ENCODE results near the gene KRTAP10-10. TPM values are rescaled to one million over a fixed set of nuclear protein-coding genes. Genes with fewer than 3 reads are reported as not detected.
"Not testable (repeated sequence)": the region's sequence is repeated elsewhere in the genome, so short reads cannot be mapped to it uniquely, and the experiment has no call there.

Gene KRTAP10-10
- total and polyA plus RNA-seq, 2 of the 8 experiments (the other 6 are each of a cell fraction or from before 2014, with no cell fraction given), result not detected

DNA sequence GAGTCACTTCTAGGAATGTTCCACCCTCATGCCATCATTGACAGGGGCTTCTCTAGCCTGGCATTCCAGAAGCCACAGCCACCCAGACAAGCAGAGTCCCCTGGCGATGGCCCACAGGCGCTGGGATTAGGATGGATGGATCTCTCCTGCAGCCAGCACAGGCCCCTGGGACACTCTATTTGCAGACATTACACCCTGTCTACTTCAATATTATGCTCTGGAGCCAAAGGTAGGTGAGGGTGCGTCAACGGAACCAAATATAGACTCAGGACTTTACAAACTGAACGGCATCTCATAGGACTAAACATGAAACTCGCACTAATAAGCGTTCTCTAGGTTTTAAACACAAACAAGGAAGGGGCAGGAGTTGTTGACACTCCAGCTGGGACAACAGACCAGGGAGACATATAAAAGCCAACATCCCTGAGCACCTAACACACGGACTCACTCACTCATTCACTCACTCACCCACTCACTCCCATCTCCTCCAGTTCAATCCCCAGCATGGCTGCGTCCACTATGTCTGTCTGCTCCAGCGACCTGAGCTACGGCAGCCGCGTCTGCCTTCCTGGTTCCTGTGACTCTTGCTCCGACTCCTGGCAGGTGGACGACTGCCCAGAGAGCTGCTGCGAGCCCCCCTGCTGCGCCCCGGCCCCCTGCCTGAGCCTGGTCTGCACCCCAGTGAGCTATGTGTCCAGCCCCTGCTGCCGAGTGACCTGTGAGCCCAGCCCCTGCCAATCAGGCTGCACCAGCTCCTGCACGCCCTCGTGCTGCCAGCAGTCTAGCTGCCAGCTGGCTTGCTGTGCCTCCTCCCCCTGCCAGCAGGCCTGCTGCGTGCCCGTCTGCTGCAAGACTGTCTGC, 36.8 kb upstream of the KRTAP10-10 start, which contains the start of gene KRTAP10-7:
Gene KRTAP10-7 (plus strand): TSS at position 480 of the 861 bp plus-strand sequence. CDS start 25 bp downstream, at position 505.
- DNase-seq (ENCODE audit: low read depth in 1 of 2, low spot score in 2 of 2), result peak in 1 of 2 experiments; percentile 30
- Histone ChIP-seq H4K91ac (replicated peaks; ENCODE audit: insufficient read length, low read length) (peak within 1 kb of the TSS; percentile 98), H2BK120ac (replicated peaks; ENCODE audit: low read depth, low read length) (peak within 1 kb of the TSS; percentile 30), H2AK5ac (ENCODE audit: low read depth, low read length) (peak within 1 kb of the TSS; percentile 96), H2BK5ac (ENCODE audit: low read depth, low read length) (peak within 1 kb of the TSS; percentile 61; the same call in 1 of the 2 replicates), H3K18ac (ENCODE audit: extremely low read depth, low read length) (peak within 1 kb of the TSS; percentile 95), H2BK20ac (ENCODE audit: low read length) (peak within 1 kb of the TSS; percentile 49), H4K5ac (ENCODE audit: insufficient read length, low read depth, low read length) (peak within 1 kb of the TSS; percentile 34), H3K4ac (replicated peaks; ENCODE audit: insufficient read length, low read depth, low read length) (peak within 1 kb of the TSS; percentile 54), H2BK12ac (ENCODE audit: low read depth, low read length) (peak within 1 kb of the TSS; percentile 90), H2BK15ac (ENCODE audit: low read length) (peak within 1 kb of the TSS; percentile 88; the same call in 1 of the 2 replicates)
- H3K56ac ChIP-seq (replicated peaks; ENCODE audit: insufficient read length, low read depth, low read length); H2AFZ ChIP-seq (ENCODE audit: low read length); POLR2A ChIA-PET (ENCODE audit: partially characterized antibody); H3K27me3 ChIP-seq (replicated peaks in 1 of 4; ENCODE audit: control insufficient read depth in 3 of 4, extremely low read depth in 1 of 4, insufficient read depth in 3 of 4, low read length in 3 of 4); H3K23me2 ChIP-seq (ENCODE audit: low read depth, low read length); H3K4me1 ChIP-seq (replicated peaks in 1 of 4; ENCODE audit: control insufficient read depth in 3 of 4, insufficient read depth in 4 of 4, low read length in 3 of 4); H3K27ac ChIP-seq (ENCODE audit: low read depth, low read length); H3K79me1 ChIP-seq (ENCODE audit: low read depth, low read length); FAIRE-seq; H3K9me3 ChIP-seq (ENCODE audit: insufficient read depth in 2 of 2, low read depth in 1 of 2, low read length in 1 of 2); H3K36me3 ChIP-seq (ENCODE audit: control insufficient read depth in 2 of 4, insufficient read depth in 4 of 4, low read length in 3 of 4); H3K23ac ChIP-seq (ENCODE audit: insufficient read length); H3K79me2 ChIP-seq (ENCODE audit: control insufficient read depth in 1 of 2, insufficient read depth in 2 of 2, low read length in 2 of 2); H3K9ac ChIP-seq (replicated peaks in 1 of 4; ENCODE audit: extremely low read depth in 1 of 4, low read depth in 3 of 4, low read length in 3 of 4); H3K4me3 ChIP-seq (ENCODE audit: extremely low read depth in 1 of 4, insufficient read depth in 2 of 4, low read depth in 3 of 4, low read length in 4 of 4); H4K8ac ChIP-seq (ENCODE audit: extremely low read depth, insufficient read depth, low read length); H4K20me1 ChIP-seq (replicated peaks in 1 of 2; ENCODE audit: control insufficient read depth in 1 of 2, insufficient read depth in 2 of 2, low read length in 2 of 2); H3K4me2 ChIP-seq (ENCODE audit: insufficient read depth in 1 of 2, low read depth in 2 of 2, low read length in 2 of 2); H3K14ac ChIP-seq (ENCODE audit: insufficient read length): not testable (repeated sequence)
- 82% methylated on average over 20 of the region's 23 CpGs; no CpG with 5 or more reads in 1 of the 2 experiments for WGBS, 2 experiments (ENCODE audit: extremely low coverage in 1 of 2, insufficient coverage in 1 of 2, insufficient read length in 1 of 2, insufficient replicate concordance in 2 of 2, low coverage in 1 of 2, low lambda C conversion rate in 2 of 2, missing lambda C conversion rate in 1 of 2)
- CTCF ChIA-PET (ENCODE audit: partially characterized antibody), result interaction anchor here (1.5 to 1.8 kb wide), 2 partner anchors 19 to 142 kb away, joined by 3 to 13 read pairs; no protein-coding TSS in a partner anchor

Data from H1 (cell line).